ENCODE results near the gene ESF1. TPM values are rescaled to one million over a fixed set of nuclear protein-coding genes. Genes with fewer than 3 reads are reported as not detected.
"Not testable (repeated sequence)": the region's sequence is repeated elsewhere in the genome, so short reads cannot be mapped to it uniquely, and the experiment has no call there.

The ESF1 gene
- total RNA-seq, 1 donor from 2014 or later = 18.2 TPM

DNA sequence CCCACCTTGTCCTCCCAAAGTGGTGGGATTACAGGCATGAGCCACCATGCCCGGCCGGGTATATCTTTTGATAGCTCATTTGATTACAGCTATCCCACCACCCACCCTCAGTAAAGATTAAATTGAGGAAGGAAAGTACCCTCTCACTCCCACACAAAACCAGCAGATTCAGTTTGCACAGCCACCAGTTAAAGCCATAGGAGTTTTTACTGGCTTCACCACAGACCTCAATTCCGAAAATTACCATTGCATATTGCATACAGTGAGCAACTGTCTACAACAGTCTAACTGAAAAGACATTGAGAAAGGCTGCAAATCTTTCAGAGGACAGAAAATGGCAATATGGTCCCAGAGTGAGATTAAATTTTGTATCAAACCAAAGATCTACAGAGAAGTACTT, 34.9 kb downstream of the ESF1 start:
- intact Hi-C loops (cut with micrococcal nuclease) = no loop called here

DNA sequence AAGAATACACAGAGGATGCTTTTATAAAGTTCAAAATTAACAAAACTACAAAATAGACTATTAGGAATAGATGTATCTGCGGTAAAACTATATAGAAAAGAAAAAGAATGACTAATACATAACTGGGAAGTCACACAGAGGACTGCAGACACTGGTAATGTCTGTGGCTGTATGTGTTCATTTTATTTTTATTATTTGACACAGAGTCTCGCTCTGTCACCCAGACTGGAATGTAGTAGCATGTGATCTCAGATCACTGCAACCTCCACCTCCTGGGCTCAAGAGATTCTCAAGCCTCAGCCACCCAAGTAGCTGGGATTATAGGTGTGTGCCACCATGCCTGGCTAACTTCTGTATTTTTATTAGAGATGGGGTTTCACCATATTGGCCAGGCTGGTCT, 38.9 kb downstream of the ESF1 start:
- intact Hi-C loops (cut with micrococcal nuclease) = no loop called here

DNA sequence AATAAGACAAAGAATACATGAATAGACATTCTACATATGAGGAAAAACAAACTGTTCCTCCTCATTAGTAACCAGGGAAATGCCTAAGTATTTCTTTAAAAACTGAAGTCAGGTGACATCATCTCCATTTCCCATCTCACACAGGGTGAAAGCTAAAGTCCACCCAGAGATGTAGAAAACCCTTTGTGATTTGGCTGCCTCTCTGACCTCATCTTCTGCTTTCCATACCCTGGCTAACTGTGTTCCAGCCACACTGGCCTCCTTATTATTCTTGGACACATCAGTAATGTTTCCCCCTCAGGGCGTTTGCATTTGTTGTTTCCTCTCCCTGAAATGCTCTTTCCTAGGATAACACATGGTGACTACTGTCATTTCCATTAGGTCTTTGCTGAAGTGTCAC, 40.4 kb downstream of the ESF1 start:
- intact Hi-C loops (cut with micrococcal nuclease) = no loop called here

DNA sequence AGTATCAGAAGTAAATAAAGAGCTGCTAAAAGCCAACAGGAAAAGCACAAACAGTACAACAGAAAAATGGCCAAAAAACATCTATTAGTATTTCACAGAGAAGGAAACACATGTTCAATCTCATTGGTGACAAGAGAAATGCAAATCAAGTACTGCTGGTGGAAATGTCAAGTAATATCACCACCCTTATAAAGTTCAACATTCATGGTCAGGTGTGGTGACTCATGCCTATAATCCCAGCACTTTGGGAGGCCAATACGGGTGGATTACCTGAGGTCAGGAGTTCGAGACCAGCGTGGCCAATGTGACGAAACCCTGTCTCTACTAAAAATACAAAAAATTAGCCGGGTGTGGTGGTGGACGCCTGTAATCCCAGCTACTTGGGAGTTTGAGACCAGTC, 42.8 kb downstream of the ESF1 start:
- intact Hi-C loops (cut with micrococcal nuclease) = no loop called here

DNA sequence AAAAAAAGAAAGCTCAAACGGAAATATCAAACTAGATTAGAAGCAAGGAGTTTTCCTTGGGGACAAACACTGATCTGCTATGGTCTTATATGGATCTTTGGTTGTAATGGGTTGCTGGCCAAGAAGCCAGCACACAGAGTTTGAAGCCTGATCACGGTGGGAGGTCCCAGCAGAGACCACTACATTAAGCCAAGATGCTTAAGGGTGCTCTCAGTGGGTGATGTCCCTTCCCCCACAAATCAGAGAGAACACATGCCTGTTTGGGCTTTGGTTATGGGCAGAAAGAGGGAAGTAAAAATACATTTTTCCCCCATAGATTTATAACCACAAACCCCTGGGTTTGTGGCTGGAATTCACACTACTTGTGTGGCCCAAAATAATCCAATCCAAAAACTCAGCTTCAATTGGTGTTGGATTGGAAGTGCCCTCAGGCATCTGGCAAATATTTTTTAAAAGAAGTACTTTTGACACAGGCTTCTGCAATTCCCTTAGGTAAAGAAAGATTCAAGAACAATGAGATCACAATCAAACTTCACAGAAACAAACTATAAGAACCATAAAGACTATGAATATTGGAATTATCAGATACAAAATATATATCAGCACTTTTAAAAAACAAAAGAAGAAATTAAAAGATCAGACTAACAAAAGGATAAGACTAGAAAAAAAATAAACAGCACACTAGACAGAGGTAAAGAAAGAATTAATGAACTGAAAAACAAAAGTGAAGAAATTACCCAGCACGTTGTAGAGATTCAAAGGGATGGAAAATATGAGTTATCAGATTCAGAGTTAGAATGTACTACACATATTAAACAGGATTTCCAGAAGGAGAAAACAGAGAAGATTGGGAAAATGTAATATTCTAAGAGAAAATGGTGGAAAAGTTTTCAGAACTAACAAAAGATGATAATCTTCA, 44.7 kb downstream of the ESF1 start:
- intact Hi-C loops (cut with micrococcal nuclease) = no loop called here

DNA sequence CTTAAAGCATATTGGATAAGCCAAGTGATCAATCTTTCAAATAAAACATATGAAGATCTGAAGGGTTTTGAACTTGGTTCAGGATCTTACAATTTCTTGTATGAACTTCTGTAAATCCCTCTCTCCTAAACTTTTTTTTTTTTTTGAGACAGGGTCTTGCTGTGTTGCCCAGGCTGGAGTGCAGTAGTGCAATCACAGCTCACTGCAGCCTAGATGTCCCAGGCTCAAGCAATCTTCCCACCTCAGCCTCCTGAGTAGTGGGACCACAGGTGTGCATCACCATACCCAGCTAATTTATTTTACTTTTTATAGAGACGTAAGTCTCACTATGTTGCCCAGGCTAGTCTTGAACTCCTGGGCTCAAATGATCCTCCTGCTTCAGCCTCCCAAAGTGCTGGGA, 46.5 kb downstream of the ESF1 start:
- intact Hi-C loops (cut with micrococcal nuclease) = not testable (repeated sequence)

DNA sequence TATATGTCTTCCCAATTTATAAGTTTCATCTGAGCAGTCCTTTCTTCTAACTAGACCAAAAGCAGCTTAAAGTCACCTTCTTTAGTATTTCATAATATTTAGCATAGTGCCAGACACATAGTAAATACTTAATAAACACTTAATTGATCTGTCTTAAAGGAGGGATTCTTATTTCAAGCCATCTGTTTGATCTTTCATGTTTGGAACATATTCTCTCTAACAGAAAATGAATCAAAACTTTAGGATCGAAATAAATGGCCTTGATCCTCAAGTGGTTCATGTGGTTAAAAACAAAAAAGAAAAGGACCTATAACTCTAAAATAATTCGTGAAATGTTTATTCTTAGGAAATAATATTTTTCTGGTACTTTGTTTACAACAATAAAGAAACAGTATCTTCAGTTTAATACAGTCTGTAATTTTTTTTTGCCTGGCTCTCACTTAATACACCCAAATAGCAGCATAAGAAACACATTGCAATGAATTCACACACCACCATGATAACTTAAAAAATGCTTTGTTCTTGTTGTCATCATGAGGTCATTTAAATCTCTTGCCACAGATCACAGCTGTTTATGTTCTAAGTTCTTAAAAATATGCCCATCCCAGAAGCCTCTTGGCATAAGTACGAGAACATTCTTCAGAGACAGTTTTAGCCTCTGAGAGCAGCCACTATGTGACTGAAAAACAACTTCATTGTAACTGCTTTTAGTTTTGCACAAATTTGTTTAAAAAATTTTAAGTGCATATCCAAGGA, 48.1 kb downstream of the ESF1 start:
- intact Hi-C loops (cut with micrococcal nuclease) = no loop called here

DNA sequence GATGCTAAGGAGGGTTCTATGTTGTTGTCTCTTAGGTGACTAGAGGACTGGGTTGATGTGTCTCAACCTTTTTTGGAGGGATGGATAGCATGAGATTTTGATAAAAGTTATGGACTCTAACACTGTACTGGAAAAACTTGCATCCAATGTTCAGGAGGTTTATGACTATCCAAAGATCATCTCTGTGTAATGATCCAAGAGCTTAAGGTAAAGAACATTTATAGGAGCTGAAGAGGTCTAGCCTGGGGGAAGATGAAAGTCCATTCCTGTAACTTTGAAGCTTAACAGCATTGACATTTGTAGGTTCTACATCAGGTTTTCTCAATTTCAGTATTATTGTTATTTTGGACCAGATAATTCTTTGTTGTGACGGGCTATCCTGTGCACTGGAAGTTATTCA, 48.9 kb downstream of the ESF1 start:
- intact Hi-C loops (cut with micrococcal nuclease) = no loop called here

DNA sequence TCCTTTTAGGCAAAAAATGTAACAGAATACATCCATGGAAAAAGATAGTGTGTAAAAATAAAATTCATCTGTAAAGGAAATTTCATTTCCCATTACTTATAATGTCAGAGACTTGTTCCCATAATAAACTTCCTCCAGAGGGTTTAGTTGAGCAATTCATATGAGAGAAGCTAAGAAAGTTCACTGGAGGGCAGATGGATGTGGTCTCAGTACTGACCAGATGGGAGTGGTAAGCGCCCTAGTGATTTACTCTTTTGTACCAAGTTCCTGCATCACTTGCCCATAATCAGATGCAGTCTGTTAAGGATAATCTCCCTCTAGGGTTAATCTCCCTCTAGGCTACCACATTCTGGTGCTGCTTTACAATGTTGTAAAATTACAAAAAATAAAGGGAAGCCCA, 61.7 kb downstream of the ESF1 start:
- intact Hi-C loops (cut with micrococcal nuclease) = no loop called here

DNA sequence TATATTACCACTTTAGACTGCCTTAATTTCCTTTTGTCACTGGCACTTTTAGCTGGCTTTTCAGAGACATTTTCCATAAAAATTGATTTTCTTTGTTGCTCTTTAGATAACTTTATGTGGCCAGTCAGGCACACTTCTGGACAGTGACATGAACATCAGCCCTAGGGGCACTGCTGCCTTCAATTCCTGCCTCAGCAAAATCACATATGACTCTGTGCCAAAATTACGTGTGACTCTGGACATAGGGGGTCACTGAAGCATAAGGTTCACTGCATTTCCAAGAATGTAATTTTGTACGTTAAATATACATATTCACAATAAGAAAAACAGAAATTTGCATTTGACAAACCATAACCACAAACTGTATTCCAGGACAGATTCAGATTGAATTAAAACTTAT, 66.5 kb downstream of the ESF1 start:
- intact Hi-C loops (cut with micrococcal nuclease) = no loop called here

DNA sequence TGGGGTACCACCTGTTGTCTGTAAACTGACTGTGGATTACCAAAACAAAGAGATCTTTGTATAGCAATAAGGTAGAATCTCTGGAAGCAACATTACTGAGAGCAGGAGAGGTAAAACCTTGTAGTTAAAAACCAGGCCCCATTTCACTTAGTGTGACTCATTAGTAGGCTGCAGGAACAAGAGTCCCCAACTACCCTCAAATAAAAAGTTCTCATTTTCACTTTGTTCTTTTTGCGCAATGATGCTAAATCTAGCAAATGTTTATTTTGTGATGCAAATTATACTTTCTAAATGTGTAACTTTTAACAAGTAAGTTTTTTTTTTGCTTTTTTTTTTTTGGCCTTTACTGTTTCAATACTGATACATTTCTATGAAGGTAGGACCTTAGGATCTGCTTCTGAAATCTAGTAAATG, 67.1 kb downstream of the ESF1 start:
- intact Hi-C loops (cut with micrococcal nuclease) = no loop called here

DNA sequence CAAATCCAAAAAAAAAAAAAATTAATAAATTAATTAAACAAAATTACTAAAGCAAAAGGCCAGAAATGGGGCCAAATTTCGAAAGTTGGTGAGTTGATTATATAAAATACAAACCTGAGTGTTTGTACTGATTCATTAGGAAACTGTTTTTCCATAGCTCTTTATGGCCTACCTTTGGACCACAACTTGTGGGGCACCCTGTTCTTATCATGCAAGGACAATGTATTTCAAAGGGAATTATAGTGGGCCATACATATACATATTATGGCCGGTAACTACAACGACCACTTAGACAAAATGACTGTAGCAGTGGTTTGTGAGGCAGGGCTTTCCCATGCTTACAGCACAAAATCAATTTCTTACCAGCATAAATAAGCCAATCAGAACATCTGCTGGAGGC, 69.5 kb downstream of the ESF1 start:
- intact Hi-C loops (cut with micrococcal nuclease) = no loop called here

DNA sequence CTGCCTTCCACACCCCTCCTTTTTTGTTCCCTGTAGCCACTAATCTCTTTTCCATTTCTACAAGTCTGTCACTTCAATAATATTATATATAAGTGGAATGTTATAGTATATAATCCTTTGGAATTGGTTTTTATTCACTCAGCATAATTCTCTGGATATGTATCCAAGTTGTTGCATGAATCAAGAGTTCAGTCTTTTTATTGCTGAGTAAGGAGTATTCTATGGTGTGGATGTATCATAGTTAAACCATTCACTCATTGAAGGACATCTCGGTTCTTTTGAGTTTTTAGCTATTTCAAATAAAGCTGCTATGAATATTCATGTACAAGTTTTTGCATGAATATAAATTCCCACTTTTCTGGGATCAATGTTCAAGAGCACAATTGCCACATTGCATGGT, 76.5 kb downstream of the ESF1 start:
- intact Hi-C loops (cut with micrococcal nuclease) = no loop called here

DNA sequence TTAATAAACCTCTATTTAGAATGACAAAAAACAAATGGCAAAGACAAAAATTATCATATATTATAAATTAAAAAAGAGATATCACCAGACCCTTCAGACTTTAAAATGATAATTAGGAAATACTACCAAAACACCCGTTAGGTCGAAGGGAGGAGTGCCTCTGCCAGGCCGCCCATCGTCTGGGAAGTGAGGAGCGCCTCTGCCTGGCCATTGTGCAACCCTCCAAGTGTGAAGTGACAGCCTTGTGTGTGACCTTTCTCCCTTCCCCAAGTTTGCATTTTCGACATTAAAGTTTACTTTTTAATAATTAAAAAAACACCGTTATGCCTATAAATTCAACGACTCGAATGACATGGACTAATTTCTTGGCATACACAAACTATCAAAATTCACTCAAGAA, 81.5 kb downstream of the ESF1 start:
- intact Hi-C loops (cut with micrococcal nuclease) = no loop called here

DNA sequence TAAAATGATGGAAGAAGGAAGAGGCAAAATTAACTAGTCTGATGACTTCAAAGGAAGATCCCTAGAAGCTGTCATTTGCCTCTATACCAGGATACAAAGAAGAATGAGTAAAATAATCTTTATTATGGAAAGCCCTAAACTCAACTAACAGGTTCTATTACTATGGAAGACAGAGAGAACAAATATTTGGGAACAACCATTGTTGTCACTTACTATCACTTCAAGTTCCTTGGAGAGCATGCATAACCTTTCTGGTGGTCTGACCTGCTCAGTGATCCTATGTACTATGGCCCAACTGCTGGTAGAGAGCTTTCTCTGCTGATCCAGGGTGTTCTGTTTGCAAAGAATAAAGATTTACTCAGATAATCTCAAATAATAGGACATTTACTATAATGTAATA, 83.2 kb downstream of the ESF1 start:
- intact Hi-C loops (cut with micrococcal nuclease) = no loop called here

DNA sequence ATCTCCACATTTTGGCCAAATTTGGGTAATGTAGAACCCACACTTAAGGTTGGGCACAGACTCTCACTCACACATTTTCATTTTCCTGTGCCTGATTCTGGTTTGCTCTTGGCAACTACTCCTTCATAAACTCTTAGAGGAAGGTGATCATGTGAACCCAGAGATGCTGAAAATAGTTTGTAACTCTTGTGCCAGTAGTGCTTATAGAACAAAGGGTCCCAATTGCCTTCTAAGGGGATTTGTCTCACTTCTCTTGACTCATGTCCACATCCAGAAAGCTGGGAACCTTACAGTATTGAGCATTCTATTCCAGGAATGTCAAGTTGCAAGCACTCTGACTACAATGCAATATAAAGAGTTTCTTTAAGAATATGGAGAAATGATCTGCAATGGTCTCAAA, 84.0 kb downstream of the ESF1 start:
- intact Hi-C loops (cut with micrococcal nuclease) = no loop called here

DNA sequence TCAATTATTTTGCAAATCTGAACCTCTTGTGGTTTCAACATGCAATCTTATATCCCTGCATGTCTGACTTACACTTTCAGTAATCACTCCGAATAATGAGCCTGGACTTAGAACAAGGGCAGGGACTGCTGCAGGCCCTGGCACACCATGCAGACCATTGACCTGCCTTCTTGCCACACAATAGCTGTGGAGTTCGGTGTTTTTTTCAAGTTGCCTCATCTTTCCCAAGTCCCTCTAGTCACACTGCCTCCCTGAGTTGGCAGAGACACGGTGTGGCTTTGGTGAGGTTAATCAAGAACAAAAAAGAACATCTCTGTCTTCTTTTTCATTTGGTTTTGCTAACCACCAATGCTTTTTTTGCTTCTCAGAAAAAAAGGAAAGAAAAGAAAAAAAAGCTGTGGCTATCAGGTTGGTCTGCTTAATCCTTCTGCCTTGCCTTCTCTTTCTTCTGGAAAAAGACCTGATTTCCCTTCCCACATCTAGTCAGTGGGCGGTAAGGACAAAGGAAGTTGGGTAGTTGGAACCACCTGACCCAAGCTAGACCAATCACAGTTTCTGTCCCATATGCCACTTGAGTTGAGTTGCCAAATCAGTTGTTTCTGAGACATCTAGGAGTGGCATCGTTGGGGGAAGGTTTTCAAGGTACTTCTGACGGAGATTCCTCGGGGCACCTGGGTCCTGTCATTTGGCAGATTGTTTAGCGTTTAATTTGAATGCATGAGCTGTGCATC, 90.1 kb downstream of the ESF1 start:
- intact Hi-C loops (cut with micrococcal nuclease) = no loop called here

DNA sequence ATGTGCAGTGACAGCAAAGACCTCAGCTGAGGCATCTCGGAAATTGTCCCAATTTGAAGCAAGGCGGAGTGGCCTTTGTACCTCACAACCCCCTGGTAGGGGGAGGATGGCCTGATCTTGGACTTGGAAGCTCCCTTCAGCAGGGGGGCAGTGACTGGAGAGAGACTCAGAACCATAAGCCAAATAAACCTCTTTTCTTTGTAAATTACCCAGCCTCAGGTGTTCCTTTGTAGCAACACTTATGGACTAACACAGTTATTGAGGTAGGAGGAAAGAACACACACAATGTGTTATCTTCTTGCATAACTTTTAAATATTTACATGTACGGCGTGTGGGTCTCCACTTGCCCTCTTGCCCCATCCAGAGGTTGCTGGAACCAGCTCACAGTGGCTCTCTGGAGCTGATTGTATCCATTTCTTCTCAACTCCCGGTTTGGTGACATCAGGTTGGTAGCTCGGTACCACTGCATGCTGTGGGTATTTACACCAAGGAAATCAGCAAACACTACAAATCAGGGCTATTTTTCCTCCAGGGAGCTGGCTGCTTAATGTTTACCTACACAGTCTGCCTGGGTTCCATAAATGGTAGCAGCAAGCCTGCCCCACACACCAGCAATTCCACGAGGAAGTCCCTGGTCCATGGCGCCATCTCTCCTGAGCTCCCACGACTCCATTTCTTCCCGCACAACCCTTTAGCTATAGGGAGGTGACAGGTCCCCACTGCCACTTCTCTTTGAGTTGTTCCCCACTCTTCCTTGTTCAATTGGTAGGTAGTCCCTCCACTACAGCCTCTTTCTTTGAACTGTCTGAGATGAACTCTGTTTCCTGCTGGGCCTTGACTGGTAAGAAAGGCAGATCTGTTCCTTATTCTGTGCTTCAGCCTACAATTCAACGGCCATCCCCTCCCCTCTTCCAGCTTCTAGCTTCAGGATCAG, 91.7 kb downstream of the ESF1 start:
- intact Hi-C loops (cut with micrococcal nuclease) = no loop called here

DNA sequence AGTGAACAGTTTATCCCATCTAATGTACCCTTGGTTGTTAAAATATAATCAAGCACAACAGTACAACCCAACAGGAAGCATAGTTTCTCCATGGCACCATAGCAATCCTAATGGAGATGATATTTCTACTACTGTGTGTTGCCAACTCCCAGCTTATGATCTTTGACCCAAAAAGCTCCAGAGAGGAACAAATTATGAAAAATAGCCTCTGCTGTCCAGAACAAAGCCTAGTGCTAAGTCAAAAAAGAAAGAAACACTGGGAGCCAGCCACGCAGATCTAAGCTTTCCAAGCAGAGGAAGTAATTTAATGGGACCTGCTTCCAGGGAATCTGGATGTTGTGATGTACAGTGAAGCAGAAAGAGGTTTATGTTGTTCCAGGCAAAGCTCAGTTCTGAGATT, 93.8 kb downstream of the ESF1 start:
- intact Hi-C loops (cut with micrococcal nuclease) = no loop called here

DNA sequence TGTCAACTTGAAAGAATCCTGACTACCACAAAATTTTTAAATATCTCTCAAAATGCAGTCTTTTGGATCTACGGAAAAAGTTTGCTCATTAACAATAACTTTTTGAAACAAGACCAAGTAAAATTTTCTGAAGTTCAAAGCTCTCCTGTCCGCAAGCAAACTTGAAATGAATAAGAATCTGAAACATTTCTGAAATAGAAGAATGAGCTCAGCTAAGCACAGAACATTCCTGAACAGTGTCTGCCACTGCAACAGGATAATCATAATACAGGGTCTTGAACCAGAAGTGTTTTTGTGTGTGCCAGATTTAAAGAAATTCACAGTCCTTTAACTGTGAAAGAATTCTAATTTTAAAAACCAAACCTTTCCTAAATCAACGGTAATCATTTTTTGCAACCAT, 96.9 kb downstream of the ESF1 start:
- intact Hi-C loops (cut with micrococcal nuclease) = no loop called here

DNA sequence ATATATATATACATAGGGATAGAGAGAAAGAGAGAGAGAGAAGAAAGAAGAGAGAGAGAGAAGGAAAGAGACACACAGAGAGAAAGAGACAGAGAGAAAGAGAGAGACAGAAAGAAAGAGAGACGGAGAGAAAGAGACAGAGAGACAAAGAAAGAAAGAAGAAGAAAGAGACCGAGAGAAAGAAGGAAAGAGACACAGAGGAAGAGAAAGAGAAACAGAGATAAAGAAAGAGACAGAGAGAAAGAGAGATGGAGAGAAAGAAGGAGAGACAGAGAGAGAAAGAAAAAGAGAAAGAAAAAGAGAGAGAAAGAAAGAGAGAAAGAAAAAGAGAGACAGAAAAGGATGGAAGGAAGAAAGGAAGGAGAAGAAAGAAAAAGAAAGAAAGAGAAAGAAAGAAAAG, 99.1 kb downstream of the ESF1 start:
- intact Hi-C loops (cut with micrococcal nuclease) = no loop called here
